ENCODE results near the gene LPCAT2. TPM values are rescaled to one million over a fixed set of nuclear protein-coding genes. Genes with fewer than 3 reads are reported as not detected.

LPCAT2 gene
- total RNA-seq, 2 donors from 2014 or later, result 6.4 to 6.8 TPM

GRCh38 chr16:55478827-55479429 lies 29.9 kb upstream of the LPCAT2 start, which contains the start of gene MMP2:
TSS of gene MMP2 (plus strand) at chr16:55479198. CDS start at chr16:55479480, 282 bp downstream.
- Histone ChIP-seq H3K36me3 (ENCODE audit: control insufficient read depth, insufficient read depth, low read length) (peaks cover 11% of the 10 kb centered on the region), H3K9ac (ENCODE audit: extremely low read depth, low read length, poor library complexity, severe bottlenecking) (peak within 1 kb of the TSS; percentile 41), H3K9me3 (ENCODE audit: control insufficient read depth, low read length) (no peaks in the 10 kb centered on the region), H3K4me3 (ENCODE audit: low read length) (peak within 1 kb of the TSS; percentile 85), H3K4me1 (ENCODE audit: control insufficient read depth, insufficient read depth, low read length) (no peaks in the 10 kb centered on the region), H3K27ac (ENCODE audit: low read depth, low read length) (peak within 1 kb of the TSS; percentile 74), H3K27me3 (ENCODE audit: control insufficient read depth, insufficient read depth, low read length, poor library complexity, severe bottlenecking) (peaks cover 29% of the 10 kb centered on the region)
- peaks cover 11% of the 10 kb centered on the region for H3K36me3 Mint-ChIP-seq (ENCODE audit: low read depth)
- peak within 1 kb of the TSS; percentile 81 for H3K27ac Mint-ChIP-seq
- peak; percentile 93 for DNase-seq
- TF ChIP-seq, protein P1, sequence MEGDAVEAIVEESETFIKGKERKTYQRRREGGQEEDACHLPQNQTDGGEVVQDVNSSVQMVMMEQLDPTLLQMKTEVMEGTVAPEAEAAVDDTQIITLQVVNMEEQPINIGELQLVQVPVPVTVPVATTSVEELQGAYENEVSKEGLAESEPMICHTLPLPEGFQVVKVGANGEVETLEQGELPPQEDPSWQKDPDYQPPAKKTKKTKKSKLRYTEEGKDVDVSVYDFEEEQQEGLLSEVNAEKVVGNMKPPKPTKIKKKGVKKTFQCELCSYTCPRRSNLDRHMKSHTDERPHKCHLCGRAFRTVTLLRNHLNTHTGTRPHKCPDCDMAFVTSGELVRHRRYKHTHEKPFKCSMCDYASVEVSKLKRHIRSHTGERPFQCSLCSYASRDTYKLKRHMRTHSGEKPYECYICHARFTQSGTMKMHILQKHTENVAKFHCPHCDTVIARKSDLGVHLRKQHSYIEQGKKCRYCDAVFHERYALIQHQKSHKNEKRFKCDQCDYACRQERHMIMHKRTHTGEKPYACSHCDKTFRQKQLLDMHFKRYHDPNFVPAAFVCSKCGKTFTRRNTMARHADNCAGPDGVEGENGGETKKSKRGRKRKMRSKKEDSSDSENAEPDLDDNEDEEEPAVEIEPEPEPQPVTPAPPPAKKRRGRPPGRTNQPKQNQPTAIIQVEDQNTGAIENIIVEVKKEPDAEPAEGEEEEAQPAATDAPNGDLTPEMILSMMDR (conservative IDR thresholded peaks at IDR 0.05), result no peak
- H3K4me3 Mint-ChIP-seq, result peak within 1 kb of the TSS; percentile 77
- H3K27me3 Mint-ChIP-seq (ENCODE audit: insufficient read depth), result peaks cover 36% of the 10 kb centered on the region
- no peaks in the 10 kb centered on the region for H3K9me3 Mint-ChIP-seq
- whole genome bisulfite sequencing, 2 experiments (ENCODE audit: insufficient coverage in 1 of 2, insufficient read length in 1 of 2), result 0 to 3% methylated on average over 10 to 45 of the region's 46 CpGs
- H3K4me1 Mint-ChIP-seq, result peaks cover 30% of the 10 kb centered on the region

DNA sequence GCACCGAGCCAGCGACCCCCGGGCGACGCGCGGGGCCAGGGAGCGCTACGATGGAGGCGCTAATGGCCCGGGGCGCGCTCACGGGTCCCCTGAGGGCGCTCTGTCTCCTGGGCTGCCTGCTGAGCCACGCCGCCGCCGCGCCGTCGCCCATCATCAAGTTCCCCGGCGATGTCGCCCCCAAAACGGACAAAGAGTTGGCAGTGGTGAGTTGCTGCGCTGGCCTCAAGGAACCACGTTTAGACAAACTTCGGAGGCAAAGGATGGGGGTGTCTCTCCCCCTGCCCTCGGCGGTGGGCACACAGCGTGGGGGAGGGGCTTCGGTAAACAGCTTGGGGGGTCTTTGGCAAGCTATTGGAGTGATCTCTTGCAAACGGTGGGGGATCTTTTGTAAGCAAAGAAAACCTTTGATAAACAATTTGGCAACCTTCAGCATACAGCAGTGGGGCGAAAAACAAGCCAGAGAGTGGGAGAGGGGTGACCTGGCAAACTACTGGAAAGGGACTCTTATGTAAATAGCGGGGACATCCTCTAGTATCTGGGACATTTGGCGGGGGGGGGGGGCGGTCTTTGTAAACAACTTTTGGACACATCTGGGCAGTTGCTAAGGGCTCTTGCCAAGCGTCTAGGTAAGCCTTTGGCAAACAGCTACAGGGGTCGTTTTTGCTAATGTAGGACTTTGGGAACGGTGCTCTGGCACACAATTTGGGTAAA lies 29.3 kb upstream of the LPCAT2 start:
- Histone ChIP-seq H3K27me3 (ENCODE audit: control insufficient read depth, insufficient read depth, low read length, poor library complexity, severe bottlenecking) (peaks cover 29% of the 10 kb centered on the region), H3K36me3 (ENCODE audit: control insufficient read depth, insufficient read depth, low read length) (peaks cover 12% of the 10 kb centered on the region), H3K4me1 (ENCODE audit: control insufficient read depth, insufficient read depth, low read length) (no peaks in the 10 kb centered on the region), H3K9ac (ENCODE audit: extremely low read depth, low read length, poor library complexity, severe bottlenecking) (peak overlapping the region; percentile 41), H3K4me3 (ENCODE audit: low read length) (peak overlapping the region; percentile 85), H3K9me3 (ENCODE audit: control insufficient read depth, low read length) (no peaks in the 10 kb centered on the region), H3K27ac (ENCODE audit: low read depth, low read length) (peak overlapping the region; percentile 74)
- TF ChIP-seq, protein P1 (conservative IDR thresholded peaks at IDR 0.05), result no peak
- peak overlapping the region; percentile 81 for H3K27ac Mint-ChIP-seq
- H3K27me3 Mint-ChIP-seq (ENCODE audit: insufficient read depth), result peaks cover 36% of the 10 kb centered on the region
- 0 to 2% methylated on average over 14 to 41 of the region's 41 CpGs for WGBS, 2 experiments (ENCODE audit: insufficient coverage in 1 of 2, insufficient read length in 1 of 2)
- H3K9me3 Mint-ChIP-seq, result no peaks in the 10 kb centered on the region
- peak overlapping the region; percentile 77 for H3K4me3 Mint-ChIP-seq
- H3K4me1 Mint-ChIP-seq, result peaks cover 24% of the 10 kb centered on the region
- H3K36me3 Mint-ChIP-seq (ENCODE audit: low read depth), result peaks cover 16% of the 10 kb centered on the region
- no peak for DNase-seq

GRCh38 chr16:55480228-55480655 lies 28.6 kb upstream of the LPCAT2 start:
- no peak overlapping the region for H3K27ac Mint-ChIP-seq
- peaks cover 36% of the 10 kb centered on the region for H3K27me3 Mint-ChIP-seq (ENCODE audit: insufficient read depth)
- DNase-seq, result peak; percentile 80
- peaks cover 19% of the 10 kb centered on the region for H3K4me1 Mint-ChIP-seq
- no peaks in the 10 kb centered on the region for H3K9me3 Mint-ChIP-seq
- WGBS, 2 experiments (ENCODE audit: insufficient coverage in 1 of 2, insufficient read length in 1 of 2), result 0 to 6% methylated on average over 3 to 25 of the region's 25 CpGs
- H3K9ac ChIP-seq (ENCODE audit: extremely low read depth, low read length, poor library complexity, severe bottlenecking), result peak overlapping the region; percentile 41
- peaks cover 12% of the 10 kb centered on the region for H3K36me3 ChIP-seq (ENCODE audit: control insufficient read depth, insufficient read depth, low read length)
- H3K4me3 Mint-ChIP-seq, result peak overlapping the region; percentile 77
- H3K4me1 ChIP-seq (ENCODE audit: control insufficient read depth, insufficient read depth, low read length), result no peaks in the 10 kb centered on the region
- no peaks in the 10 kb centered on the region for H3K9me3 ChIP-seq (ENCODE audit: control insufficient read depth, low read length)
- peak overlapping the region; percentile 85 for H3K4me3 ChIP-seq (ENCODE audit: low read length)
- TF ChIP-seq, protein P1 (conservative IDR thresholded peaks at IDR 0.05), result no peak
- peaks cover 29% of the 10 kb centered on the region for H3K27me3 ChIP-seq (ENCODE audit: control insufficient read depth, insufficient read depth, low read length, poor library complexity, severe bottlenecking)
- no peak overlapping the region for H3K27ac ChIP-seq (ENCODE audit: low read depth, low read length)
- peaks cover 21% of the 10 kb centered on the region for H3K36me3 Mint-ChIP-seq (ENCODE audit: low read depth)
